HG02571 (cell line): Measurements from ENCODE around the gene COL21A1.

Source experiments
- ATAC-seq: cut with Tn5 transposase; IDR thresholded peaks from one replicate; pipeline ENCODE4 v1.9.1; 2021; ENCODE audit warnings: mild to moderate bottlenecking, moderate library complexity; ENCODE audit not compliant: unreplicated experiment

Gene COL21A1

GRCh38 chr6:56246541-56246880 lies 869 bp downstream of the COL21A1 start:
- ATAC-seq = no peak

- ATAC-seq = no peak
Observed at GRCh38 chr6:56245903-56246351, 1.5 kb downstream of the COL21A1 start.

GRCh38 chr6:56244528-56245253 lies 2.7 kb downstream of the COL21A1 start:
- ATAC-seq = no peak

GRCh38 chr6:56244089-56244488 lies 3.3 kb downstream of the COL21A1 start:
- ATAC-seq = no peak

GRCh38 chr6:56243518-56244070 lies 3.8 kb downstream of the COL21A1 start:
- no peak for ATAC-seq

- no peak for ATAC-seq
Observed at GRCh38 chr6:56242346-56242745, 5.0 kb downstream of the COL21A1 start.

GRCh38 chr6:56241124-56241802 lies 6.1 kb downstream of the COL21A1 start:
- no peak for ATAC-seq

- ATAC-seq = no peak
Observed at GRCh38 chr6:56238352-56238751, 9.0 kb downstream of the COL21A1 start.

- ATAC-seq = no peak
Observed at GRCh38 chr6:56235245-56235644, 12.1 kb downstream of the COL21A1 start.

- no peak for ATAC-seq
Observed at GRCh38 chr6:56232436-56232835, 14.9 kb downstream of the COL21A1 start.

GRCh38 chr6:56231827-56232226 lies 15.6 kb downstream of the COL21A1 start:
- no peak for ATAC-seq

- no peak for ATAC-seq
Observed at GRCh38 chr6:56230976-56231566, 16.3 kb downstream of the COL21A1 start.

GRCh38 chr6:56227071-56227879 lies 20.1 kb downstream of the COL21A1 start:
- no peak for ATAC-seq

- ATAC-seq = no peak
Observed at GRCh38 chr6:56223995-56224394, 23.4 kb downstream of the COL21A1 start.

- no peak for ATAC-seq
Observed at GRCh38 chr6:56222499-56222898, 24.9 kb downstream of the COL21A1 start.

GRCh38 chr6:56220078-56220477 lies 27.3 kb downstream of the COL21A1 start:
- ATAC-seq = no peak

- no peak for ATAC-seq
Observed at GRCh38 chr6:56214703-56215101, 32.7 kb downstream of the COL21A1 start.

GRCh38 chr6:56214041-56214702 lies 33.2 kb downstream of the COL21A1 start:
- no peak for ATAC-seq

- ATAC-seq = no peak
Observed at GRCh38 chr6:56211724-56212123, 35.7 kb downstream of the COL21A1 start.

- ATAC-seq = no peak
Observed at GRCh38 chr6:56204134-56204533, 43.2 kb downstream of the COL21A1 start.

GRCh38 chr6:56199956-56200355 lies 47.4 kb downstream of the COL21A1 start:
- no peak for ATAC-seq
